Measurements from ENCODE around the gene ITGB2. TPM values are rescaled to one million over a fixed set of nuclear protein-coding genes. Genes with fewer than 3 reads are reported as not detected.

The ITGB2 gene
- polyA plus RNA-seq, 4 donors: 4.5 to 17.1 (median 15.9) TPM

- Histone ChIP-seq H3K4me3 (ENCODE audit: low read depth in 1 of 3, low read length in 3 of 3) (no peak overlapping the region), H3K4me1 (ENCODE audit: control insufficient read depth in 3 of 3, insufficient read depth in 2 of 3, low read depth in 1 of 3, low read length in 2 of 3) (peaks cover 0 to 24% (median 4%) of the 10 kb centered on the region in 3 donors), H3K27ac (ENCODE audit: low read depth in 1 of 3, low read length in 2 of 3) (peak overlapping the region in 2 of 3 donors; percentile 28 to 60), H3K9me3 (ENCODE audit: control insufficient read depth in 2 of 2, insufficient read depth in 1 of 2, low read depth in 1 of 2, low read length in 1 of 2) (no peaks in the 10 kb centered on the region), H3K36me3 (ENCODE audit: control insufficient read depth in 3 of 3, insufficient read depth in 2 of 3, low read depth in 1 of 3, low read length in 3 of 3) (peaks cover 0 to 6% (median 0%) of the 10 kb centered on the region in 3 donors), H3K27me3 (ENCODE audit: control insufficient read depth in 3 of 3, insufficient read depth in 3 of 3, low read length in 3 of 3) (peaks cover 0 to 4% (median 0%) of the 10 kb centered on the region in 3 donors)
- FAIRE-seq (no peak), DNase-seq (peak; percentile 78 to 92)
- 54 to 67% (median 67%) methylated on average over 21 of the region's 21 CpGs for WGBS, 3 donors
Observed at GRCh38 chr21:44897326-44898010, 23.2 kb downstream of the ITGB2 start.

DNA sequence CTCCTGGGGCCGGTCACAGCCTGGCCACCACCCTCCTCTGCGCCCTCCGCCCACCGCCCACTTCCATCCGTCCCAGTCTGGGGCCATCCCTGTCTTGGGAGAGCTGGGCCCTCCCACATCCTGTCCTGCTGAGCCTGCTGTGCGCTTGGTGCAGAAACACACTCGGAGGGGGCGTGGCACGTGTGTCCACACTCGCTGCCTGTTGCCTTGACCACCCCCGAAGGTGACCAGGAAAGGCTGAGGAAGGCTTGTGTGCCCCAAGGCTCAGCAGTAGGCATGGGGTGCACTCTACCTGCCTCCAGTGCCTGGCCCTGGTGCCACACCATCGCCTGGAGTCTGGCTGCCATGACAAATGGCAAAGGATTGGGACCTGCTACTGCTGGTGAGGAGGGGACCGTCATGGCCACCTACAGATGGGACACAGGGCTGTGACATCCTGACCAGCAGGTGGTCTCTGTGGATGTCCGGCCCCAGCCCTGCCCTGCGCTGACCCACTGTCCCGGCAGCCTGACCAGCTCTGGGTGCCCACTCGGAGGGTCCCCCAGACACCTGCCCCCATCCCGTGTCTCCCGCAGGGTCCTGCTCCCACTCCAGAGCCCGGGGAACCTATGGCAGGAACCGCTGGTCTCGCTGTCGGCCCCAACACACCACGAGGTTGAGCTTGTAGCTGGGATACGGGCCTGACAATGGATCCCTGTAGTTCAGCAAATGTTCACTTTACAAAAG is 24.0 kb downstream of the ITGB2 start:
- no peak overlapping the region for H3K4me3 ChIP-seq (ENCODE audit: low read depth in 1 of 3, low read length in 3 of 3)
- peaks cover 0 to 6% (median 0%) of the 10 kb centered on the region in 3 donors for H3K36me3 ChIP-seq (ENCODE audit: control insufficient read depth in 3 of 3, insufficient read depth in 2 of 3, low read depth in 1 of 3, low read length in 3 of 3)
- DNase-seq (no peak), FAIRE-seq (no peak)
- H3K4me1 ChIP-seq (ENCODE audit: control insufficient read depth in 3 of 3, insufficient read depth in 2 of 3, low read depth in 1 of 3, low read length in 2 of 3): peaks cover 0 to 24% (median 4%) of the 10 kb centered on the region in 3 donors
- WGBS, 3 donors: 81 to 88% (median 82%) methylated on average over 23 to 25 of the region's 25 CpGs
- H3K9me3 ChIP-seq (ENCODE audit: control insufficient read depth in 2 of 2, insufficient read depth in 1 of 2, low read depth in 1 of 2, low read length in 1 of 2): no peaks in the 10 kb centered on the region
- H3K27me3 ChIP-seq (ENCODE audit: control insufficient read depth in 3 of 3, insufficient read depth in 3 of 3, low read length in 3 of 3): peaks cover 0 to 7% (median 0%) of the 10 kb centered on the region in 3 donors
- H3K27ac ChIP-seq (ENCODE audit: low read depth in 1 of 3, low read length in 2 of 3): peak overlapping the region in 2 of 3 donors; percentile 28 to 60

GRCh38 chr21:44895859-44896258 is 24.8 kb downstream of the ITGB2 start:
- DNase-seq: no peak
- H3K4me1 ChIP-seq (ENCODE audit: control insufficient read depth in 3 of 3, insufficient read depth in 2 of 3, low read depth in 1 of 3, low read length in 2 of 3): peaks cover 0 to 24% (median 4%) of the 10 kb centered on the region in 3 donors
- H3K9me3 ChIP-seq (ENCODE audit: control insufficient read depth in 2 of 2, insufficient read depth in 1 of 2, low read depth in 1 of 2, low read length in 1 of 2): no peaks in the 10 kb centered on the region
- FAIRE-seq: no peak
- 86 to 92% (median 91%) methylated on average over 11 of the region's 11 CpGs for WGBS, 3 donors
- no peak overlapping the region for H3K27ac ChIP-seq (ENCODE audit: low read depth in 1 of 3, low read length in 2 of 3)
- H3K27me3 ChIP-seq (ENCODE audit: control insufficient read depth in 3 of 3, insufficient read depth in 3 of 3, low read length in 3 of 3): peaks cover 0 to 7% (median 0%) of the 10 kb centered on the region in 3 donors
- peaks cover 0 to 6% (median 0%) of the 10 kb centered on the region in 3 donors for H3K36me3 ChIP-seq (ENCODE audit: control insufficient read depth in 3 of 3, insufficient read depth in 2 of 3, low read depth in 1 of 3, low read length in 3 of 3)
- no peak overlapping the region for H3K4me3 ChIP-seq (ENCODE audit: low read depth in 1 of 3, low read length in 3 of 3)

DNA sequence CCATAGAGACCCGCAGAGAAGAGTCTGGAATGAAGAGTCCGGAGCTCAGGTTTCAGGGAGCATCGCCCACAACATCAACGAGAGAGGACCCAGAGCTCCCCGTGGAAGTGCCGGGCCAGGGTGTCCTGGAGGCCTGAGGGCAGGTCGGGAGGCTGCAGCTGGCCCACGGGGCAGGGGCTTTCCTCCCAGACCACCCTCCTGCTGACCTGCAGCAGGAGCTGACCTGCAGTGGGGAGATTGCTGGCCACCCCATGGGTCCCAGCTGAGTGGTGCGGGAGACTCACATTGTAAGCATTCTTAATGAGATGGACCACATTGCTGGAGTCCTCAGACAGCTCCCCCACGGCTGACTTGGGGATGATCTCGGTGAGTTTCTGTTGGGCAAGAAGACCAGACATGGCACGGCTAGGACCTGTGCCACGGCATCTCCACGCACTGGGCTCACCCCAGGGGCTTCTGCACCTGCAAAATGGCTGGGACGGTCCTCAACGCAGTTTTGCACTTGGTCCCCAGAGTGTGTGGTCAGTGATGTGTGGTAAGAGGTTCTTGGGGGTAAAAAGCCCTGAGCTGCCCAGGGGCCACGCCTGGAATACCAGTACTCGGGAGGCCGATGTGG is 25.9 kb downstream of the ITGB2 start:
- DNase-seq (no peak), FAIRE-seq (no peak)
- no peak overlapping the region for H3K4me3 ChIP-seq (ENCODE audit: low read depth in 1 of 3, low read length in 3 of 3)
- H3K4me1 ChIP-seq (ENCODE audit: control insufficient read depth in 3 of 3, insufficient read depth in 2 of 3, low read depth in 1 of 3, low read length in 2 of 3): peaks cover 0 to 24% (median 4%) of the 10 kb centered on the region in 3 donors
- 80 to 84% (median 84%) methylated on average over 19 of the region's 19 CpGs for WGBS, 3 donors
- peaks cover 0 to 7% (median 2%) of the 10 kb centered on the region in 3 donors for H3K27me3 ChIP-seq (ENCODE audit: control insufficient read depth in 3 of 3, insufficient read depth in 3 of 3, low read length in 3 of 3)
- H3K27ac ChIP-seq (ENCODE audit: low read depth in 1 of 3, low read length in 2 of 3): no peak overlapping the region
- no peaks in the 10 kb centered on the region for H3K36me3 ChIP-seq (ENCODE audit: control insufficient read depth in 3 of 3, insufficient read depth in 2 of 3, low read depth in 1 of 3, low read length in 3 of 3)
- H3K9me3 ChIP-seq (ENCODE audit: control insufficient read depth in 2 of 2, insufficient read depth in 1 of 2, low read depth in 1 of 2, low read length in 1 of 2): no peaks in the 10 kb centered on the region

DNA sequence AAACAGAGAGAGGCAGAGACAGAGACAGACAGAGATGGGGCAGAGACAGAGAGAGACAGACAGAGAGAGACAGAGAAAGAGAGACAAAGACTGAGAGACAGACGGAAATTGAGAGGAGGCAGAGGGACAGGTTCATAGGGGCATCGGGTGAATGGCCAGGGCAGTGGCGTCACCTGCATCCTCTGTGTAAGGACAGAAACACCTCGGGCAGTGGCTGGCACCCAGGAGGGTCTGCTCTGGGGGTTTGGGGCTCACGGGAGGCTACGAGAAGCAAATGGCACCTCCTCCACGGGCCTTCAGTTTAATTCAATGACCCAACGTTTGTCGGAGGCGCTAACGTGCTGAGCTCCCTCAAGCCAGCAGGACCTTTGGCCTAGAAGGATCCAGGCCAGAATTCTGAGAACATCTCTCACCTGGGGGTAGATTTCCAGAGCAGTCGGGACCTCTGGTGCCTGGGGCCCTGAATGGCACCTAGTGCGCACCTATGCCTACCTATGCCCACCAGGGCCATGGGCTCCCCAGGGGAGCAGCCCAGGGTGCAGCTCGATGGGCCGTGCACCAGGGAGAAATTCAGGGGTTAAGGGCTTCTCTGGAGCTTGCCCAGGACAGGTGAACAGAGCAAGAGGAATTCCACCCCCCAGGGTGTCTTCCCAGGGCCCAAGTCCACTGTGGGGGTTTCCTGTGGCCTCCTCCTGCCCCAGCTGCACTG is 26.6 kb downstream of the ITGB2 start:
- Histone ChIP-seq H3K27ac (ENCODE audit: low read depth in 1 of 3, low read length in 2 of 3) (no peak overlapping the region), H3K27me3 (ENCODE audit: control insufficient read depth in 3 of 3, insufficient read depth in 3 of 3, low read length in 3 of 3) (peaks cover 0 to 7% (median 2%) of the 10 kb centered on the region in 3 donors), H3K9me3 (ENCODE audit: control insufficient read depth in 2 of 2, insufficient read depth in 1 of 2, low read depth in 1 of 2, low read length in 1 of 2) (no peaks in the 10 kb centered on the region), H3K4me1 (ENCODE audit: control insufficient read depth in 3 of 3, insufficient read depth in 2 of 3, low read depth in 1 of 3, low read length in 2 of 3) (peaks cover 0 to 20% (median 4%) of the 10 kb centered on the region in 3 donors), H3K4me3 (ENCODE audit: low read depth in 1 of 3, low read length in 3 of 3) (no peak overlapping the region), H3K36me3 (ENCODE audit: control insufficient read depth in 3 of 3, insufficient read depth in 2 of 3, low read depth in 1 of 3, low read length in 3 of 3) (no peaks in the 10 kb centered on the region)
- FAIRE-seq (no peak), DNase-seq (no peak)
- 48 to 83% (median 59%) methylated on average over 15 of the region's 15 CpGs for WGBS, 3 donors

GRCh38 chr21:44893278-44893556 is 27.5 kb downstream of the ITGB2 start:
- whole genome bisulfite sequencing, 3 donors: 79 to 87% (median 79%) methylated on average over 6 to 7 of the region's 7 CpGs
- Histone ChIP-seq H3K9me3 (ENCODE audit: control insufficient read depth in 2 of 2, insufficient read depth in 1 of 2, low read depth in 1 of 2, low read length in 1 of 2) (no peaks in the 10 kb centered on the region), H3K4me1 (ENCODE audit: control insufficient read depth in 3 of 3, insufficient read depth in 2 of 3, low read depth in 1 of 3, low read length in 2 of 3) (peaks cover 0 to 13% (median 3%) of the 10 kb centered on the region in 3 donors), H3K27ac (ENCODE audit: low read depth in 1 of 3, low read length in 2 of 3) (no peak overlapping the region), H3K36me3 (ENCODE audit: control insufficient read depth in 3 of 3, insufficient read depth in 2 of 3, low read depth in 1 of 3, low read length in 3 of 3) (no peaks in the 10 kb centered on the region), H3K4me3 (ENCODE audit: low read depth in 1 of 3, low read length in 3 of 3) (no peak overlapping the region), H3K27me3 (ENCODE audit: control insufficient read depth in 3 of 3, insufficient read depth in 3 of 3, low read length in 3 of 3) (peaks cover 0 to 7% (median 2%) of the 10 kb centered on the region in 3 donors)
- DNase-seq (no peak), FAIRE-seq (no peak)

DNA sequence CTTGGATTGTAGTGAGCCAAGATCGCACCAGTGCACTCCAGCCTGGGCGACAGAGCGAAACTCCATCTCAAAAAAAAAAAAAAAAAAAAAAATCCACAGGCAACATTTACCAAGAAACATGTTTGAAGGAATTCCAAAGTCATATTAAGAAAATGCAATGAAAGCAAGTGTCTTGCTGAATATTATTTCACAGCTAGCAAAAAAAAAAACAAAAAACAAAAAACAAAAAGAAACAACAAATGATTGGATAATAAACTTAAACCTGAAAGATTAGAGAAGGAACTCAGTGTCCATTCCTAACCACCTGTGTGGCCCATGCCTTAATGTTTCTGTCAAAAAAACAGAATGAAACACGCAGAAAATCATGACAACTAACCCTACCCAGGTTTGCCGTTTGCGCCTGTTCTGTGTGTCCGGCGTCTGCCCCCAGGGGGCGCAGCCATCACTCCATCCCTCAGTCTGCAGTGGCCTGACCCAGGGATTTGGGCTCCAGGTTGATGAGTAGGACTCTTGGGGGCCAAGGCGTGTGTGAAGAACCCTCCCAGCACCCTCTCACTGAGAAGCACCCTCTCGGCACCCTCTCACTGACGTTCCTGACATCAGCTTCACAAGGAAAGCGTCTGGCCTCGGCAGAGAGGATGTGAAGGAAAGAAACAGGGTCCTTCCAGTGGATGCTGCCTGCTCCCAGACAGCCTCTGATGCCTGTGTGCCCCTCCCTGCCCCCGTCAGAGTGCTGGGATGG is 28.0 kb downstream of the ITGB2 start:
- peaks cover 0 to 7% (median 2%) of the 10 kb centered on the region in 3 donors for H3K27me3 ChIP-seq (ENCODE audit: control insufficient read depth in 3 of 3, insufficient read depth in 3 of 3, low read length in 3 of 3)
- FAIRE-seq (no peak), DNase-seq (peak; percentile 59 to 69)
- H3K27ac ChIP-seq (ENCODE audit: low read depth in 1 of 3, low read length in 2 of 3): no peak overlapping the region
- H3K4me1 ChIP-seq (ENCODE audit: control insufficient read depth in 3 of 3, insufficient read depth in 2 of 3, low read depth in 1 of 3, low read length in 2 of 3): peaks cover 0 to 8% (median 3%) of the 10 kb centered on the region in 3 donors
- no peaks in the 10 kb centered on the region for H3K9me3 ChIP-seq (ENCODE audit: control insufficient read depth in 2 of 2, insufficient read depth in 1 of 2, low read depth in 1 of 2, low read length in 1 of 2)
- 26 to 39% (median 34%) methylated on average over 15 of the region's 15 CpGs for WGBS, 3 donors
- no peak overlapping the region for H3K4me3 ChIP-seq (ENCODE audit: low read depth in 1 of 3, low read length in 3 of 3)
- H3K36me3 ChIP-seq (ENCODE audit: control insufficient read depth in 3 of 3, insufficient read depth in 2 of 3, low read depth in 1 of 3, low read length in 3 of 3): no peaks in the 10 kb centered on the region

All from small intestine (tissue), 7 donors.